GM19463 (cell line): ENCODE data around the gene NXPH3.

ENCODE experiments used
- ATAC-seq: cut with Tn5 transposase; IDR thresholded peaks from one replicate; pipeline ENCODE4 v1.9.1; 2021; ENCODE audit warnings: mild to moderate bottlenecking, moderate library complexity; ENCODE audit not compliant: unreplicated experiment

Gene NXPH3

DNA sequence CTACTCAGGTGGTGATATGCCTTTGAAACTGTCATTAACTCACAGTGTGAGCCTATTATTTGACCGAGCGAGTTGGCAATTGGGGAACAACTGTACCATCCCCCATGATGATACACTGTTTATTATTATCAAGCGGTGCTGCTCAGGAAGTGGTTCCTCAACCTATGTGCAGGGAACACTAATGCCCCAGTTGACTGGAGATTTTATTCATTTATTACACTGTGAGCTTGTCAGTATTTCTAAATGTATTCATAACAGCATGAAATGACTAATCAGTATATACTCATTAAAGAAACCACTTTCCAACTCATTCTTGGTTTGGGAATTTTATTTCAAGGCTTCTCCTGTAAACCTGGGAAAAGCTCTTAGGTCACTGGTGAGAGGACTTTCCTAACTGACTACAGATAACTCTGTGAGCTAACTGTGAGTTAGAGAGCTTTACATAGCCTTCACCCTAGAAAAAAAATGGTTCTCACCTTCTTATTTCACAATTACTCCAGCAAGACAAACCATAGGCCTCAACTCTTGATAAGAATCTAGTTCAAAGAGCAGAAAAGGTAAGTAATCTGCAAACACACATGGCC is 42.4 kb downstream of the NXPH3 start:
- ATAC-seq: no peak

DNA sequence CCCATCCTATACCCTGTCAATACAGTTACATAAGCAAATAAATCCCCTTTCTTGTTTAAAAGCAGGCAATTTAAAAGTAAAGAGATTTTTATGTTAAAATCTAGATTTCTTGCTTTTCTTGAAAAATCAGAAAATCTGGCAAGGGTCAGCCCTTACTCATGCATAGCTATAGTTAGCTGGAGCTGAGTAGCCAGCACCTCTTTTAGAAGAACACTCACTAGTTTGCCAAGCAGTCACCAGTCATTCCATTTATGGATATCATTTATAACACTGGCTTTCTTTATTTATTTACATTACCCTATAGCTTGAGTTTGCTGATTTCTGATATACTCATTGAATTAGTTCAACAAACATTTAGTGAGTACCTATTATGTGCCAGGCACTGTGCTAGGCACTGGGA is 45.7 kb downstream of the NXPH3 start:
- no peak for ATAC-seq

DNA sequence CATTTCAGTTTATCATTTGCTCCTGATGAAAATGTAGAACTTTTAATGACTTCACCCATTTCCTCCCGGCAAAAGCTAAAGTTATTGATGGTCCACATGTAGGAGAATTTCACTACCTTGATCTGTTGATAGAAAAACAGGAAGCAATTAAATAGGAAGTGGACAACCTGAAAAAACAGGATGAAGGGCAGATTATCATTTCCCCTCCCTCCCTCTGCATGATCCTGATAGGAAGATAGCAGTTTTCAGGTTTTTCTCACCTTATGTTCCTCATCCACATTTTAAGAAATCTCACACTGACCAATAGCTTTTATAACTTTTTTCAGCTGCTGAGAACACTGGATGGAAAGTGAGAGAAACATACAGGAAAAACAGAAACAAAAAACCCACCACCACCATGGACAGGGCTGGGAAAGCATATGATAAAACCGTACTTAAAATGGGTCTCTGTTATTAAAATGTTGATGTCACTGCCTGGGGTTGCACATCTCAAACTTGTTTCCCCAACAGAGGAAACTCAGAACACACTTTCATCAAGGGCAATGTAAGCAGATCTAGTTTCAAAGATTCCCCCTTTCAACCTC is 46.4 kb downstream of the NXPH3 start:
- ATAC-seq: no peak

DNA sequence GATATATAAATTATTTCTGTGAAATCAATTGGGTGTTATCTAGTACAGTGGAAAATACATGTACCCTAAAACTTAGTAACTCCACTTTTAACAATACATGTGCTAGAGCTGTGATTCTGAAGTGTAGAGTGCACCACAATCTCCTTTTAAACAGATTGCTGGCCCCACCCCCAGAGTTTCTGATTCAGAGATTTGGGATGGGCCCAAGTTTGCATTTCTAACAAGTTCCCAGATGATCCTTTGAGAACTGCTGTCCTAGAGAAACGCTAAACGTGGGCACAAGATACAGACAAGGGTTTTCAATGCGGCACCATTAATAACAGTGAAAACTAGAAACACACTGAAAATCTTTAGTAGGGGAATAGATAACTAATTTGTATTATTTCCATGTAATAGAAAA is 49.2 kb downstream of the NXPH3 start:
- ATAC-seq: no peak

DNA sequence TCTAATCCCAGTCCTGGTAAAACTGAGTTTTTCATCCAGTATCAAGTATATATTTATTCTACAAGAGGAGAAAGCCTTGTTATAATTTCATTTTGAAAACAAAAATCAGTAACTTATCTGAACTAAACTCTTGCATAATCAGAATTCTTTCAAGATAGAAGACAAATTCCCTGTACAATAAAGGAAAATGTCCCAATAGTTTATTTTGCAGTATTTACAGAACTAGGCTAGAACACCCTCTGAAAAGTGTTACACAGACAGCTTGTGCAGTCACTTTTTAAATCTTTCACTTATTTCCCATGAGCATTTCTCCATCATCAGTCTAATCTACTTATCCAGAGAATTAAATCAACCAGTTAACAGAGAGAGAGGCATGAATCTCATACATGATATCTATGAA is 53.8 kb downstream of the NXPH3 start:
- ATAC-seq: no peak

DNA sequence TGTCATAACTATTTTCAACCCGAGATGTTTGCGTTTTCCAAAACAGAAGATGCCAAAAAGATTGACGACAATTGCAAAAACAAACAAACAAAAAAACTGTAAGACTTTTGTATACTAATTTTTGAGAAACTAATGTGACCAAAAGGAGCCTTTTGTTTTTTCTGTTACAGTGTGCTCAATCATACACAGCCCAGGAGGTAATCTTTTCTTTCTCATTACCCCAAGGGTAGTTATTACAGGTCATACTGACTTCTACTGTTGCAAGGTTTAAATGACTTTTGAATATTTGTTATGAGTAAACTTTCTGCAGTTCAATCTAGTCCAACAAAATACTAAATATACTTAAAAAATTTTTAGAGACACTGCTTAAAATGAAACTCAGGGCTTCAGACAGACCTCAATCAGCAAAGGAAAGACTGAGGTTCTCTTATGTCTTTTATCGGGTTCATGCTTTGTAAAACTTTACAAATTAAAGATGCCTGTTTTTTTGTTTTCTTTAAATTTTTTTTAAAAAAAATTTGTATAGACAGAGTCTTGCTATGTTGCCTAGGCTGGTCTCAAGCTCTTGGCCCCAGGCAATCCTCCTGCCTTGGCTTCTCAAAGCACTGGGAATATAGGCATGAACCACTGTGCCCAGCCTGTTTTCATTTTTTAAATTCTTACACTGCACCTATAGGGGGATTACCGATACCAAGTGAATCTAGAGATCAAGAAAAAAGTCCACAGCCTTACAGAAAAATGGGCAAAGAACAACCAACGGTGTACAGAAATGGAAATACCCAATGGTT is 54.6 kb downstream of the NXPH3 start:
- no peak for ATAC-seq

DNA sequence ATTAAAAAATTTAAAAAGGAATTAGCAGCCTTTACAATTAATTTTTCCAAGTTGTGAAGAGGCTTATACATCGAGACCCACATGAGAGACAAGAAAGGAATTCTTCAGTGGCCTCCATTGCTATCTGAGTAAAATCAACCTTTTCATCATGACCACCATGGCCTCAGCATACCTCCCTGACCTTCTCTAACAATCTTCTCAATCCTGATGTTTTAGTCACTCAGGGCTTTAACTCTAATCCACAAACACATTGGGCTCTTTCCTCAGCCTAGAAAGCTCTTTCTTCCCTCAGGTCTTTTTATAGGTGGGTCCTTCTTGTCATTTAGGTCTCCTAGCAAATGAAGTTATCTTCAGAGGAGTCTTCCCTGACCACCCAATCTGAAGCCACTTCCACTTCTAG is 55.8 kb downstream of the NXPH3 start:
- no peak for ATAC-seq
